NCI-H146 (cell line): ENCODE data around the gene CAMK1.

Source experiments
- DNase-seq: peaks from one replicate; lab custom pipeline; 2025; lab: John Stamatoyannopoulos, UW

Gene CAMK1

GRCh38 chr3:9793161-9793781 lies 23.5 kb upstream of the CAMK1 start:
- DNase-seq = no peak

- DNase-seq = peak; percentile 94
These were observed 22.8 kb upstream of the CAMK1 start, which contains the start of the genes ARPC4 and TADA3 for GRCh38 chr3:9792405-9793160. Gene ARPC4, plus strand, starts transcription at chr3:9793082. Its CDS starts 40 bp downstream, at chr3:9793122. Gene TADA3, minus strand, starts transcription at chr3:9792473. Its CDS starts 1,007 bp downstream, at chr3:9791466.

GRCh38 chr3:9791790-9792404 lies 22.1 kb upstream of the CAMK1 start:
- DNase-seq = no peak

- no peak for DNase-seq
These were observed 21.4 kb upstream of the CAMK1 start for GRCh38 chr3:9791127-9791526.

GRCh38 chr3:9787714-9788113 lies 18.0 kb upstream of the CAMK1 start:
- no peak for DNase-seq

- no peak for DNase-seq
These were observed 17.3 kb upstream of the CAMK1 start for GRCh38 chr3:9786825-9787669.

GRCh38 chr3:9786209-9786739 lies 16.5 kb upstream of the CAMK1 start:
- no peak for DNase-seq

- no peak for DNase-seq
These were observed 15.9 kb upstream of the CAMK1 start for GRCh38 chr3:9785602-9786001.

GRCh38 chr3:9784965-9785364 lies 15.2 kb upstream of the CAMK1 start:
- DNase-seq = no peak

- DNase-seq = no peak
These were observed 14.2 kb upstream of the CAMK1 start for GRCh38 chr3:9783954-9784353.

GRCh38 chr3:9782770-9783169 lies 13.0 kb upstream of the CAMK1 start:
- DNase-seq = no peak

- DNase-seq = no peak
These were observed 12.3 kb upstream of the CAMK1 start for GRCh38 chr3:9781978-9782603.

GRCh38 chr3:9781551-9781950 lies 11.8 kb upstream of the CAMK1 start:
- DNase-seq = no peak

- no peak for DNase-seq
These were observed 11.2 kb upstream of the CAMK1 start for GRCh38 chr3:9780910-9781309.

GRCh38 chr3:9780458-9780812 lies 10.7 kb upstream of the CAMK1 start:
- no peak for DNase-seq

GRCh38 chr3:9779721-9780457 lies 10.1 kb upstream of the CAMK1 start:
- no peak for DNase-seq

- DNase-seq = no peak
These were observed 9.4 kb upstream of the CAMK1 start for GRCh38 chr3:9779075-9779593.

- no peak for DNase-seq
These were observed 8.7 kb upstream of the CAMK1 start for GRCh38 chr3:9778143-9779074.

GRCh38 chr3:9777694-9778021 lies 7.9 kb upstream of the CAMK1 start:
- DNase-seq = no peak
